ENCODE data around the gene PCNX2.

The PCNX2 gene

GRCh38 chr1:232978091-232978634 is 317.4 kb downstream of the PCNX2 start:
- Histone ChIP-seq H3K9me3 (ENCODE audit: low read length) (no peaks in the 10 kb centered on the region), H3K9ac (ENCODE audit: low read length) (no peak overlapping the region), H3K4me3 (ENCODE audit: low read depth in 1 of 2, low read length in 2 of 2) (no peak overlapping the region), H3K36me3 (ENCODE audit: insufficient read depth, low read length) (peaks cover 11% of the 10 kb centered on the region), H3K27ac (ENCODE audit: low read depth, low read length) (no peak overlapping the region), H3K27me3 (ENCODE audit: control insufficient read depth in 1 of 2, insufficient read depth in 2 of 2, low read length in 2 of 2) (no peaks in the 10 kb centered on the region), H3K4me1 (ENCODE audit: insufficient read depth, low read length) (no peaks in the 10 kb centered on the region)

DNA sequence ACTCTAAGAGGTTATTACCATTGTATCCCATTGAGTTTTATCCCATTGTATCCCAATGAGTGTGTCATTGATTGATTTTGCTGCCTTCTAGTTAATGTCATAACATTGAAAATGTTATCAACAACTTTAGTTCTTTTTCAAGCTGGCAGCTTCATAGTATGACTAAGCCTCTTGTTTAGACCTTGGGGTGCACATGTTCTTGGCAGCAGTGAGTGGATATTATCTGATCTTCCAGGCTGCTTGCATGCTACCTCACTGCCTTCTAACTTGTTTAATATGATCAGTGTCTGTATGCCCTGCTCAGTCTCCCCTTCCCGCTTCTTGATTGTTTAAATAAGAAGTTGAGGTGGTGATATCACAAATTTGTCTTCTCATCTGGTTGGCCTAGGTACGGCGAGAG is 320.6 kb downstream of the PCNX2 start:
- no peak overlapping the region for H3K4me3 ChIP-seq (ENCODE audit: low read depth in 1 of 2, low read length in 2 of 2)
- no peak overlapping the region for H3K9ac ChIP-seq (ENCODE audit: low read length)
- no peak overlapping the region for H3K27ac ChIP-seq (ENCODE audit: low read depth, low read length)
- no peaks in the 10 kb centered on the region for H3K9me3 ChIP-seq (ENCODE audit: low read length)
- no peaks in the 10 kb centered on the region for H3K4me1 ChIP-seq (ENCODE audit: insufficient read depth, low read length)
- peaks cover 34% of the 10 kb centered on the region for H3K36me3 ChIP-seq (ENCODE audit: insufficient read depth, low read length)
- H3K27me3 ChIP-seq (ENCODE audit: control insufficient read depth in 1 of 2, insufficient read depth in 2 of 2, low read length in 2 of 2): no peaks in the 10 kb centered on the region

DNA sequence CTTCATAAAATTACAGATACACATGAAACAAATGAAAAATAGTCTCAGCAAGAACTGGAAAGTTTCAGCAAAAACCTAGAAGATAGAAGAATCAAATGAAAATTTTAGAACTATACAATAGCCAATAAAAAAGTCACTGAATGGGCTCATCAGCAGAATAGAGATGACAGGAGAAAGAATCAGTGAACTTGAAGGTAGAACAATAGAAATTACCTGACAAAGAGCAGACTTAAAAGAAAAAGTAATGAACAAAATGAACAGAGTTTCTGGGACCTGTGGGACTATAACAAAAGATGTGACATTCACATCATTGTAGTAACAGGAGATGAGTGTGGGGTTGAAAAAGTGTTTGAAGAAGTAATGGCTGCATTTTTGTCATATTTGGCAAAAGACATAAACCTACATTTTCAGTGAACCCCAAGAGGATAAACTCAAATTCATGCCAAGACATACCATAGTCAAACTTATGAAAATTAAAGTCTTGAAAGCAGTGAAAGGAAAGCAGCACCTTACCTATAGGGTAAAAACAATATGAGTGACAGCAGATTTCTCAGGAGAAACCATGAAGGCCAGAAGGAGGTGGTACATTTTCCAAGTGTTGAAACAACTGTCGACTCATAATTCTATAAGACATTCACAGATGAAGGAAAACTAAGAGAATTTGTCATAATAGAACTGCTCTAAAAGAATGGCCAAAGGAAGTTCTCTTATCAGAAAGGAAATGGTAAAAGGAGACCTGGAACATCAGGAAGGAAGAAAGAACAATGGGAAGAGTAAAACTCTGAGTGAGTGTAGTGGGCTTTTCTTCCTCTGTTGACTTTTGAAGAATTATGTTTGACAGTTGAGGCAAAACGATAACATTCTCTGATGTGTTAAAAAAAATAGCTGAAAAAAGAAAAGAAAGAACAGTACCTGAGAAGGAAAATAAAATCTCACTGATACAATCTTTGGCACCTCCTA is 321.6 kb downstream of the PCNX2 start:
- no peak overlapping the region for H3K27ac ChIP-seq (ENCODE audit: low read depth, low read length)
- H3K9ac ChIP-seq (ENCODE audit: low read length): no peak overlapping the region
- H3K27me3 ChIP-seq (ENCODE audit: control insufficient read depth in 1 of 2, insufficient read depth in 2 of 2, low read length in 2 of 2): no peaks in the 10 kb centered on the region
- H3K9me3 ChIP-seq (ENCODE audit: low read length): no peaks in the 10 kb centered on the region
- peaks cover 40% of the 10 kb centered on the region for H3K36me3 ChIP-seq (ENCODE audit: insufficient read depth, low read length)
- no peaks in the 10 kb centered on the region for H3K4me1 ChIP-seq (ENCODE audit: insufficient read depth, low read length)
- no peak overlapping the region for H3K4me3 ChIP-seq (ENCODE audit: low read depth in 1 of 2, low read length in 2 of 2)

GRCh38 chr1:232970508-232970907 is 325.0 kb downstream of the PCNX2 start:
- Histone ChIP-seq H3K27ac (ENCODE audit: low read depth, low read length) (no peak overlapping the region), H3K9me3 (ENCODE audit: low read length) (no peaks in the 10 kb centered on the region), H3K36me3 (ENCODE audit: insufficient read depth, low read length) (peaks cover 37% of the 10 kb centered on the region), H3K27me3 (ENCODE audit: control insufficient read depth in 1 of 2, insufficient read depth in 2 of 2, low read length in 2 of 2) (no peaks in the 10 kb centered on the region), H3K4me3 (ENCODE audit: low read depth in 1 of 2, low read length in 2 of 2) (no peak overlapping the region), H3K4me1 (ENCODE audit: insufficient read depth, low read length) (no peaks in the 10 kb centered on the region), H3K9ac (ENCODE audit: low read length) (no peak overlapping the region)

DNA sequence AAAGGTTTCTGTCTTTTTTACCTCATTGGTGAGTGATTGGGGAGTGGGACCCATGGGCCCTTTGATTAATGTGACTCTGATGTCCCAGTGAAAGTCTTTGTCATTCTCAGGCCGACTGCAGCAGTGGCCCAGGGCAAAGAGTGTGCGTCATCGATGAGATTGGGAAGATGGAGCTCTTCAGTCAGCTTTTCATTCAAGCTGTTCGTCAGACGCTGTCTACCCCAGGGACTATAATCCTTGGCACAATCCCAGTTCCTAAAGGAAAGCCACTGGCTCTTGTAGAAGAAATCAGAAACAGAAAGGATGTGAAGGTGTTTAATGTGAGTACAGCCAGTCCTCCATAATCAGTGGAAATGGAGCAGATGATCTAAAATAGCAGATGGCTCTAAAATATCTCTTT is 325.7 kb downstream of the PCNX2 start:
- no peak overlapping the region for H3K27ac ChIP-seq (ENCODE audit: low read depth, low read length)
- no peaks in the 10 kb centered on the region for H3K4me1 ChIP-seq (ENCODE audit: insufficient read depth, low read length)
- no peaks in the 10 kb centered on the region for H3K9me3 ChIP-seq (ENCODE audit: low read length)
- H3K4me3 ChIP-seq (ENCODE audit: low read depth in 1 of 2, low read length in 2 of 2): no peak overlapping the region
- no peaks in the 10 kb centered on the region for H3K27me3 ChIP-seq (ENCODE audit: control insufficient read depth in 1 of 2, insufficient read depth in 2 of 2, low read length in 2 of 2)
- H3K9ac ChIP-seq (ENCODE audit: low read length): no peak overlapping the region
- peaks cover 35% of the 10 kb centered on the region for H3K36me3 ChIP-seq (ENCODE audit: insufficient read depth, low read length)

GRCh38 chr1:232968965-232969364 is 326.6 kb downstream of the PCNX2 start:
- no peaks in the 10 kb centered on the region for H3K27me3 ChIP-seq (ENCODE audit: control insufficient read depth in 1 of 2, insufficient read depth in 2 of 2, low read length in 2 of 2)
- H3K4me3 ChIP-seq (ENCODE audit: low read depth in 1 of 2, low read length in 2 of 2): no peak overlapping the region
- no peak overlapping the region for H3K9ac ChIP-seq (ENCODE audit: low read length)
- peaks cover 35% of the 10 kb centered on the region for H3K36me3 ChIP-seq (ENCODE audit: insufficient read depth, low read length)
- H3K27ac ChIP-seq (ENCODE audit: low read depth, low read length): no peak overlapping the region
- peaks cover 4% of the 10 kb centered on the region for H3K4me1 ChIP-seq (ENCODE audit: insufficient read depth, low read length)
- no peaks in the 10 kb centered on the region for H3K9me3 ChIP-seq (ENCODE audit: low read length)

- Histone ChIP-seq H3K9me3 (ENCODE audit: low read length) (no peaks in the 10 kb centered on the region), H3K27me3 (ENCODE audit: control insufficient read depth in 1 of 2, insufficient read depth in 2 of 2, low read length in 2 of 2) (no peaks in the 10 kb centered on the region), H3K36me3 (ENCODE audit: insufficient read depth, low read length) (peaks cover 35% of the 10 kb centered on the region), H3K27ac (ENCODE audit: low read depth, low read length) (no peak overlapping the region), H3K9ac (ENCODE audit: low read length) (no peak overlapping the region), H3K4me1 (ENCODE audit: insufficient read depth, low read length) (peaks cover 9% of the 10 kb centered on the region), H3K4me3 (ENCODE audit: low read depth in 1 of 2, low read length in 2 of 2) (no peak overlapping the region)
These were observed 327.1 kb downstream of the PCNX2 start for GRCh38 chr1:232968391-232968790.

GRCh38 chr1:232966663-232967062 is 328.9 kb downstream of the PCNX2 start:
- H3K36me3 ChIP-seq (ENCODE audit: insufficient read depth, low read length): peaks cover 23% of the 10 kb centered on the region
- H3K4me3 ChIP-seq (ENCODE audit: low read depth in 1 of 2, low read length in 2 of 2): no peak overlapping the region
- H3K27me3 ChIP-seq (ENCODE audit: control insufficient read depth in 1 of 2, insufficient read depth in 2 of 2, low read length in 2 of 2): no peaks in the 10 kb centered on the region
- no peaks in the 10 kb centered on the region for H3K9me3 ChIP-seq (ENCODE audit: low read length)
- H3K4me1 ChIP-seq (ENCODE audit: insufficient read depth, low read length): peaks cover 17% of the 10 kb centered on the region
- no peak overlapping the region for H3K9ac ChIP-seq (ENCODE audit: low read length)
- no peak overlapping the region for H3K27ac ChIP-seq (ENCODE audit: low read depth, low read length)

GRCh38 chr1:232965912-232966217 is 329.7 kb downstream of the PCNX2 start:
- Histone ChIP-seq H3K9ac (ENCODE audit: low read length) (no peak overlapping the region), H3K27me3 (ENCODE audit: control insufficient read depth in 1 of 2, insufficient read depth in 2 of 2, low read length in 2 of 2) (no peaks in the 10 kb centered on the region), H3K36me3 (ENCODE audit: insufficient read depth, low read length) (peaks cover 15% of the 10 kb centered on the region), H3K4me3 (ENCODE audit: low read depth in 1 of 2, low read length in 2 of 2) (no peak overlapping the region), H3K4me1 (ENCODE audit: insufficient read depth, low read length) (peaks cover 17% of the 10 kb centered on the region), H3K27ac (ENCODE audit: low read depth, low read length) (no peak overlapping the region), H3K9me3 (ENCODE audit: low read length) (no peaks in the 10 kb centered on the region)

GRCh38 chr1:232965124-232965911 is 330.2 kb downstream of the PCNX2 start:
- H3K27ac ChIP-seq (ENCODE audit: low read depth, low read length): no peak overlapping the region
- H3K4me3 ChIP-seq (ENCODE audit: low read depth in 1 of 2, low read length in 2 of 2): no peak overlapping the region
- H3K27me3 ChIP-seq (ENCODE audit: control insufficient read depth in 1 of 2, insufficient read depth in 2 of 2, low read length in 2 of 2): no peaks in the 10 kb centered on the region
- peaks cover 13% of the 10 kb centered on the region for H3K36me3 ChIP-seq (ENCODE audit: insufficient read depth, low read length)
- H3K9me3 ChIP-seq (ENCODE audit: low read length): no peaks in the 10 kb centered on the region
- H3K4me1 ChIP-seq (ENCODE audit: insufficient read depth, low read length): peaks cover 17% of the 10 kb centered on the region
- no peak overlapping the region for H3K9ac ChIP-seq (ENCODE audit: low read length)

DNA sequence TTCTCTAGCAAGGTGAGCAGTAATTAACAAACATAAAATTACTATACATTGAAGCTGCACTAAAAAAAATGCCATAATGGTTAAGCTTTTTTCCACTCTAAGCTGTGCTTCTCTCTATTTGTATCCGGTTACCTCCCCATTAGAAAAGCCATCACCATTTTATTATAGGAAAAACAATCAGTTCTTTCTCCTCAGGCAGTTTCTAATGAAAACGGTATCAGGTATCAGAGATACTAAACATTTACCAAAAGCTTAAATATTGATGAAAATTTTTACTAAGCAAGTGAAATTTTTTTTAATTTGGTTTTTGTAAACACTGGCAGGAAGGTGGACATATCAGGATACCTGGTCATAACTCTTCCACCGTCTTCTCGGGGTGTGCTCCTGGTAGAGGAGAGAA is 330.9 kb downstream of the PCNX2 start:
- Histone ChIP-seq H3K27me3 (ENCODE audit: control insufficient read depth in 1 of 2, insufficient read depth in 2 of 2, low read length in 2 of 2) (no peaks in the 10 kb centered on the region), H3K4me3 (ENCODE audit: low read depth in 1 of 2, low read length in 2 of 2) (no peak overlapping the region), H3K36me3 (ENCODE audit: insufficient read depth, low read length) (peaks cover 6% of the 10 kb centered on the region), H3K27ac (ENCODE audit: low read depth, low read length) (no peak overlapping the region), H3K9me3 (ENCODE audit: low read length) (no peaks in the 10 kb centered on the region), H3K9ac (ENCODE audit: low read length) (no peak overlapping the region), H3K4me1 (ENCODE audit: insufficient read depth, low read length) (peaks cover 17% of the 10 kb centered on the region)
